Muscle of back (tissue), 11 donors: ENCODE measurements around the gene GPNMB. TPM values are rescaled to one million over a fixed set of nuclear protein-coding genes. Genes with fewer than 3 reads are reported as not detected.

Experiments used
- DNase-seq, 3 donors: peaks; one replicate each; pipeline versions ENCODE4 v3.0.0 to v3.0.0-alpha.2; 2013
- polyA plus RNA-seq, 10 donors: library from polyadenylated mRNA; unstranded; fragments of 120-200 nt; gene quantifications; one replicate each; pipeline ENCODE4 v1.2.1, GENCODE V29; 2013; ENCODE audit not compliant: insufficient read length in 10 of 10

The GPNMB gene
- polyA plus RNA-seq, 10 donors, result 23.4 to 98.8 (median 52.1) TPM

- DNase-seq, result no peak
Observed at GRCh38 chr7:23268167-23268566, 21.6 kb downstream of the GPNMB start.

GRCh38 chr7:23268746-23269145 lies 22.2 kb downstream of the GPNMB start:
- DNase-seq, result no peak

GRCh38 chr7:23272275-23272674 lies 25.7 kb downstream of the GPNMB start:
- DNase-seq, result no peak

- peak; percentile 66 to 75 (median 66) for DNase-seq
Observed at GRCh38 chr7:23273141-23273599, 26.6 kb downstream of the GPNMB start.

GRCh38 chr7:23275912-23276311 lies 29.3 kb downstream of the GPNMB start:
- DNase-seq, result no peak

GRCh38 chr7:23276376-23276775 lies 29.8 kb downstream of the GPNMB start:
- DNase-seq, result no peak

- DNase-seq, result no peak
Observed at GRCh38 chr7:23276947-23277346, 30.4 kb downstream of the GPNMB start.

- peak; percentile 65 to 79 (median 67) for DNase-seq
Observed at GRCh38 chr7:23277359-23277989, 30.9 kb downstream of the GPNMB start.

GRCh38 chr7:23279819-23280525 lies 33.4 kb downstream of the GPNMB start:
- DNase-seq, result no peak

GRCh38 chr7:23283086-23283485 lies 36.5 kb downstream of the GPNMB start:
- no peak for DNase-seq

- peak; percentile 27 to 54 (median 27) for DNase-seq
Observed at GRCh38 chr7:23284871-23285270, 38.3 kb downstream of the GPNMB start.

- peak in 2 of 3 donors; percentile 30 to 53 for DNase-seq
Observed at GRCh38 chr7:23285657-23286646, 39.4 kb downstream of the GPNMB start.

- DNase-seq, result no peak
Observed at GRCh38 chr7:23287612-23288011, 41.0 kb downstream of the GPNMB start.

- DNase-seq, result no peak
Observed at GRCh38 chr7:23290993-23291392, 44.4 kb downstream of the GPNMB start.

GRCh38 chr7:23291957-23292560 lies 45.5 kb downstream of the GPNMB start:
- no peak for DNase-seq

GRCh38 chr7:23292623-23293022 lies 46.0 kb downstream of the GPNMB start:
- no peak for DNase-seq

GRCh38 chr7:23293500-23294073 lies 47.0 kb downstream of the GPNMB start:
- DNase-seq, result no peak

- DNase-seq, result no peak
Observed at GRCh38 chr7:23294549-23295400, 48.2 kb downstream of the GPNMB start.

GRCh38 chr7:23295401-23295697 lies 48.8 kb downstream of the GPNMB start:
- no peak for DNase-seq

GRCh38 chr7:23298141-23298881 lies 51.7 kb downstream of the GPNMB start:
- DNase-seq, result peak; percentile 33 to 58 (median 49)
